Right lobe of liver (tissue), 4 donors: ENCODE data around the gene UNC93B1.

Source experiments
- CTCF ChIP-seq, 4 donors: fragments of 200-600 bp in 3 of 4; fragments of 450-650 bp in 1 of 4; IDR thresholded peaks; one replicate each; pipeline versions ENCODE4 v1.5.1 to v1.8.0; 2016 to 2022; ENCODE audit warnings: antibody characterized with exemption in 4 of 4, mild to moderate bottlenecking in 2 of 4
- POLR2A ChIP-seq: fragments of 450-650 bp; IDR thresholded peaks from one replicate; pipeline ENCODE4 v1.6.1; 2017; ENCODE audit warnings: antibody characterized with exemption, mild to moderate bottlenecking
- donor health status: DM: no; HTN: no; CAD: no.
- donor health status: DM: no; HTN: no; CAD: no.
- donor health status: DM: no; HTN: yes; CAD: no.

GRCh38 chr11:68030318-68031143 is 26.6 kb upstream of the UNC93B1 start, which contains the start of gene NDUFS8:
- no peak for TF ChIP-seq CTCF (IDR thresholded peaks at IDR 0.05)
- peak; percentile 68 for TF ChIP-seq POLR2A
